ENCODE data around the gene DBP.

Gene DBP

DNA sequence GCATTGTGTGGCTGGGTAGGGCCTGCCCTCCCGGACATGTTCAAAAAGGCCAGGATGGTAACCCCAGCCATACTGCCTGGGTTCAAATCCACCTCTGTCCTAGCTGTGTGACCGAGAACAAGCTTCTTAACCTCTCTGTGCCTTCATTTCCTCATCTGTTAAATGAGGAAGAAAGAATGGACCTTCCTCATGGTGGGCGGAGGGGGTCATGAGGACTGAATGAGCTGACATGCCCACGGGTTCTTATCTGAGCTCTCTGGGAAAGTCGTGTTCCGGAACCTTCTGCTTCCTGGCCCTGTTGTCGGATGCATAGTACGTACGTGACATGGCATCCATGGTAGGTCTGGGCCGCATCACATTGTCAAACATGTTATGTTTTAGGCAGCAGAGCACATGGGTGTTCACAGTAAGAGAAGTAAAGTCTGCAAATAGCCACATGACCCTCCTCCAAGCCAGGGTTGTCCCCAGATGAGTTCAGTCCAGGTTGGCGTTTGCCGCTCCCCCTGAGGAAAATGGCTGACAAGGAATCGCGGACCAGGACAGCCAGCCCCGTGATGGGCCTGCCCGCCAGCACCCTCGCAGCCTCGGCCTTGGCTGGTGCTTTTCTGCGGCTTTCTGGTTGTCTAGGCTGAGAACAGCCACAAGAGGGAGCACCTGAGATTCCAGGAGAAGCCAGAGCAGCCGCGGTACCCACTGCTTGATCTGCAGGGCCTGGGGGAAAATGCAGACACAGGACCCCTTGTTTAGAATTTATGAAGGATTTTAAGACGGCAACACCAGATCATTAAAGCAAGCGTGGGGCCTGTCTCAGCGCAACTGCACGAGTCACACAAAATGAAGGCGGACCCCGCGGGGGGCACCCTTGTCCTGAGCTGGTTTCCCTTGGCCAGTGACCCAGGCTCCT is 38.0 kb upstream of the DBP start:
- Histone ChIP-seq H3F3A (ENCODE audit: low read depth) (no peaks in the 10 kb centered on the region), H4K20me1 (ENCODE audit: insufficient read depth, low read length, poor library complexity, severe bottlenecking) (no peaks in the 10 kb centered on the region), H3K9ac (ENCODE audit: low read depth, low read length, poor library complexity, severe bottlenecking) (no peak overlapping the region), H3K9me3 (ENCODE audit: insufficient read depth, low read depth, low read length) (no peaks in the 10 kb centered on the region), H3K9me2 (replicated peaks; ENCODE audit: low read depth, low read length) (no peaks in the 10 kb centered on the region), H3K36me3 (ENCODE audit: insufficient read depth, low read length) (no peaks in the 10 kb centered on the region), H3K4me2 (ENCODE audit: low read depth, low read length, poor library complexity, severe bottlenecking) (no peak overlapping the region), H3K4me3 (ENCODE audit: low read length, poor library complexity, severe bottlenecking) (no peak overlapping the region), H3K27me3 (ENCODE audit: insufficient read depth, low read length, poor library complexity, severe bottlenecking) (no peaks in the 10 kb centered on the region), H2AFZ (ENCODE audit: low read length) (peak overlapping the region; percentile 58; the same call in 1 of the 2 replicates), H3K4me1 (ENCODE audit: insufficient read depth, low read length, poor library complexity, severe bottlenecking) (no peaks in the 10 kb centered on the region), H3K79me2 (ENCODE audit: insufficient read depth, low read length) (no peaks in the 10 kb centered on the region)
- TF ChIP-seq, protein P1, sequence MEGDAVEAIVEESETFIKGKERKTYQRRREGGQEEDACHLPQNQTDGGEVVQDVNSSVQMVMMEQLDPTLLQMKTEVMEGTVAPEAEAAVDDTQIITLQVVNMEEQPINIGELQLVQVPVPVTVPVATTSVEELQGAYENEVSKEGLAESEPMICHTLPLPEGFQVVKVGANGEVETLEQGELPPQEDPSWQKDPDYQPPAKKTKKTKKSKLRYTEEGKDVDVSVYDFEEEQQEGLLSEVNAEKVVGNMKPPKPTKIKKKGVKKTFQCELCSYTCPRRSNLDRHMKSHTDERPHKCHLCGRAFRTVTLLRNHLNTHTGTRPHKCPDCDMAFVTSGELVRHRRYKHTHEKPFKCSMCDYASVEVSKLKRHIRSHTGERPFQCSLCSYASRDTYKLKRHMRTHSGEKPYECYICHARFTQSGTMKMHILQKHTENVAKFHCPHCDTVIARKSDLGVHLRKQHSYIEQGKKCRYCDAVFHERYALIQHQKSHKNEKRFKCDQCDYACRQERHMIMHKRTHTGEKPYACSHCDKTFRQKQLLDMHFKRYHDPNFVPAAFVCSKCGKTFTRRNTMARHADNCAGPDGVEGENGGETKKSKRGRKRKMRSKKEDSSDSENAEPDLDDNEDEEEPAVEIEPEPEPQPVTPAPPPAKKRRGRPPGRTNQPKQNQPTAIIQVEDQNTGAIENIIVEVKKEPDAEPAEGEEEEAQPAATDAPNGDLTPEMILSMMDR (conservative IDR thresholded peaks at IDR 0.05; ENCODE audit: low read length), result peak; percentile 85
- no peak for TF ChIP-seq EZH2phosphoT487 (IDR thresholded peaks at IDR 0.05; ENCODE audit: borderline replicate concordance)

DNA sequence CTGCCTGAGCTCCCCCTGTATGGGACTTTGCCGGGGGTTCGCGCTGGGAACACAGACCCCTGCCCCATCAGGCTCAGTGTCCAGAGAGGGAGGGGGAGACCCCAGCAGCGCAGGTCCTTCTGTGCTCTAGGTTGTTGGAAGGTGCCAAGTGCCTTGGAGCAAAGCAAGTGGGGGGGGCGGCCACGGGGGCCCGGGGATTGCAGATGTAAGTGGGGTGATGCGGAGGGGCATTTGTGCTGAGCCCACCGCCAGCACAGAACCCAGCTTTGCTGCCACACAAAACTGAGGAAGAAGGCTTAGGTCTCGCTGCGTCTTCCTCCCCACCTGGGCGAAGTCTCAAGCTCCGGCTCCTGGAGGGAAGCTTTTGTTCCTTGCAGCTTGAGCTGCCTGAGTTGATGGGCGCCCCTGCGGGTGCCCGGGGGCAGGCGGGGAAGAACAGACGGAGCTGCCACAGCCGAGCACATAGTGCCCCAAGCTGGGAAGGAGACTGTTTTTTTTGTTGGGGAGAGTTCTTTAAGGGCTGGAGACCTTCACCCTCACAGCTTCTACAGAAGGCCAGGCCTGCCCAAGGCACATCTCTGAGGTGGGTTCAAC is 37.1 kb upstream of the DBP start:
- Histone ChIP-seq H3K36me3 (ENCODE audit: insufficient read depth, low read length) (no peaks in the 10 kb centered on the region), H3K9ac (ENCODE audit: low read depth, low read length, poor library complexity, severe bottlenecking) (no peak overlapping the region), H3K4me2 (ENCODE audit: low read depth, low read length, poor library complexity, severe bottlenecking) (no peak overlapping the region), H2AFZ (ENCODE audit: low read length) (no peak overlapping the region), H3K4me3 (ENCODE audit: low read length, poor library complexity, severe bottlenecking) (no peak overlapping the region), H3K4me1 (ENCODE audit: insufficient read depth, low read length, poor library complexity, severe bottlenecking) (no peaks in the 10 kb centered on the region), H3K9me3 (ENCODE audit: insufficient read depth, low read depth, low read length) (no peaks in the 10 kb centered on the region), H3K9me2 (replicated peaks; ENCODE audit: low read depth, low read length) (no peaks in the 10 kb centered on the region), H3F3A (ENCODE audit: low read depth) (no peaks in the 10 kb centered on the region), H3K79me2 (ENCODE audit: insufficient read depth, low read length) (no peaks in the 10 kb centered on the region), H4K20me1 (ENCODE audit: insufficient read depth, low read length, poor library complexity, severe bottlenecking) (no peaks in the 10 kb centered on the region), H3K27me3 (ENCODE audit: insufficient read depth, low read length, poor library complexity, severe bottlenecking) (no peaks in the 10 kb centered on the region)
- TF ChIP-seq, protein P1 (conservative IDR thresholded peaks at IDR 0.05; ENCODE audit: low read length), result no peak
- TF ChIP-seq EZH2phosphoT487 (IDR thresholded peaks at IDR 0.05; ENCODE audit: borderline replicate concordance), result no peak

DNA sequence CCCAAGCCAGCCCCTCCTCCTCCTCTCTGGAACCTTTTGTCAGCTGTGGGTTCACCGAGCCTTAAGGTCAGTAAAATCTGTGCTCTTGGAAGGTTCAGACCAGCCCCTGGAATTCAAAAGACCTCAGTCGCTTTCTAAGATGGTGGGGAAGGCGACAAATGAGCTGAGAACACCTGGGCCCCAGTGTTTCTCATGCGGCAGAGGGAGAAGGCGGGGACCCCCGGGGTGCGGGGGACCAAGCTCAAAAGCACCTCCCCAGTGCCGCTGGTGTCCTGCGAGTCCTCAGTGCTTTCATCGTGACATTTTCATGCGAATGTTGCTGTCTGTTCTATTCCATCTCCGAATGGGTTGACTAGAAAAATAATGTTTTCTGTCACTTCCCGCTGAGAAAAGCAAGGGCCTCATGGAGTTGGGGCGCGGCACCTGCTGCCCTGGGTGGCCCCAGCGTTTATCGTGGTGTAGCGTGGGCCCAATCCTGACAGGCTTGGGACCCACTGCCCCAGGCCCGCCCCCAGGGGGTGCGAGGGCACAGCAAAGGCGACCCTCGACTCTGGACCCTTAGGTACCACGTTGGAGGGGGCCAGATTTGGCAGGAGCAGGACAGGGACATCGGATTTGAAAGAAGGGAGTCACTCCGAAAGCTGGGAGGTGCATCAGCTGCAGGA is 36.4 kb upstream of the DBP start:
- Histone ChIP-seq H3K27me3 (ENCODE audit: insufficient read depth, low read length, poor library complexity, severe bottlenecking) (no peaks in the 10 kb centered on the region), H2AFZ (ENCODE audit: low read length) (no peak overlapping the region), H3K9me3 (ENCODE audit: insufficient read depth, low read depth, low read length) (no peaks in the 10 kb centered on the region), H3K4me3 (ENCODE audit: low read length, poor library complexity, severe bottlenecking) (no peak overlapping the region), H3K36me3 (ENCODE audit: insufficient read depth, low read length) (no peaks in the 10 kb centered on the region), H3K4me1 (ENCODE audit: insufficient read depth, low read length, poor library complexity, severe bottlenecking) (no peaks in the 10 kb centered on the region), H3F3A (ENCODE audit: low read depth) (no peaks in the 10 kb centered on the region), H3K4me2 (ENCODE audit: low read depth, low read length, poor library complexity, severe bottlenecking) (no peak overlapping the region), H3K79me2 (ENCODE audit: insufficient read depth, low read length) (no peaks in the 10 kb centered on the region), H3K9me2 (replicated peaks; ENCODE audit: low read depth, low read length) (no peaks in the 10 kb centered on the region), H3K9ac (ENCODE audit: low read depth, low read length, poor library complexity, severe bottlenecking) (no peak overlapping the region), H4K20me1 (ENCODE audit: insufficient read depth, low read length, poor library complexity, severe bottlenecking) (no peaks in the 10 kb centered on the region)
- TF ChIP-seq, protein P1 (conservative IDR thresholded peaks at IDR 0.05; ENCODE audit: low read length), result no peak

Data from Loucy (cell line).